GM23338 (cell line): Measurements from ENCODE around the gene ACAD11. TPM values are rescaled to one million over a fixed set of nuclear protein-coding genes. Genes with fewer than 3 reads are reported as not detected.

Experiments
- ATAC-seq: fragments of 200-7000 bp; cut with Tn5 transposase; 3 replicates; pipeline ENCODE4 v1.9.1; 2020
- DNase-seq: peaks from one replicate; pipeline ENCODE4 v3.0.0-alpha.2; 2015; ENCODE audit warnings: low spot score
- H2AFZ ChIP-seq: fragments of 200-600 bp; sonication (generic); 2 replicates; pipeline ENCODE4 v1.8.0; 2016; ENCODE audit warnings: antibody characterized with exemption, mild to moderate bottlenecking, moderate library complexity
- H3F3A ChIP-seq: fragments of 200-600 bp; sonication (generic); replicated peaks from 2 replicates; pipeline ENCODE4 v1.8.0; 2017; ENCODE audit warnings: antibody characterized with exemption, mixed run types, low read depth
- H3K27ac ChIP-seq: fragments of 200-600 bp; sonication (generic); 2 replicates; pipeline ENCODE4 v1.6.1; 2016; ENCODE audit warnings: low read depth
- H3K27me3 ChIP-seq: fragments of 200-600 bp; sonication (generic); 2 replicates; pipeline ENCODE4 v1.8.0; 2016; ENCODE audit warnings: mild to moderate bottlenecking, mixed run types, moderate library complexity; ENCODE audit not compliant: insufficient read depth
- H3K36me3 ChIP-seq: fragments of 200-600 bp; sonication (generic); 2 replicates; pipeline ENCODE4 v1.8.0; 2016; ENCODE audit warnings: mild to moderate bottlenecking; ENCODE audit not compliant: insufficient read depth
- H3K4me1 ChIP-seq: fragments of 200-600 bp; sonication (generic); 2 replicates; pipeline ENCODE4 v1.8.0; 2016; ENCODE audit warnings: mild to moderate bottlenecking, moderate library complexity; ENCODE audit not compliant: insufficient read depth
- H3K4me2 ChIP-seq: fragments of 200-600 bp; sonication (generic); 2 replicates; pipeline ENCODE4 v1.7.1; 2017; ENCODE audit warnings: mixed run types
- H3K4me3 ChIP-seq: fragments of 200-600 bp; sonication (generic); 2 replicates; pipeline ENCODE4 v1.6.1; 2016; ENCODE audit warnings: mixed run types
- H3K79me2 ChIP-seq: fragments of 200-600 bp; sonication (generic); replicated peaks from 2 replicates; pipeline ENCODE4 v1.8.0; 2017; ENCODE audit warnings: mild to moderate bottlenecking; ENCODE audit not compliant: insufficient read depth
- H3K9me2 ChIP-seq: fragments of 200-600 bp; sonication (generic); 2 replicates; pipeline ENCODE4 v1.8.0; 2017; ENCODE audit not compliant: insufficient read depth
- H4K20me1 ChIP-seq: fragments of 200-600 bp; sonication (generic); replicated peaks from 2 replicates; pipeline ENCODE4 v1.8.0; 2017; ENCODE audit warnings: mild to moderate bottlenecking; ENCODE audit not compliant: insufficient read depth
- H3K27ac Mint-ChIP-seq: 2 replicates; pipeline ENCODE4 v1.8.0; 2020; ENCODE audit warnings: inconsistent platforms, mild to moderate bottlenecking, moderate library complexity, mixed read lengths
- H3K27me3 Mint-ChIP-seq: 3 replicates; pipeline ENCODE4 v1.8.0; 2022; ENCODE audit warnings: low read depth, mild to moderate bottlenecking, moderate library complexity, mixed read lengths, inconsistent platforms; ENCODE audit not compliant: insufficient read depth, poor library complexity
- H3K36me3 Mint-ChIP-seq: 3 replicates; pipeline ENCODE4 v1.8.0; 2021; ENCODE audit warnings: low read depth, mild to moderate bottlenecking, inconsistent platforms, moderate library complexity, mixed read lengths
- H3K4me1 Mint-ChIP-seq: 3 replicates; pipeline ENCODE4 v1.8.0; 2020; ENCODE audit warnings: mild to moderate bottlenecking, inconsistent platforms, mixed read lengths
- H3K4me3 Mint-ChIP-seq: 3 replicates; pipeline ENCODE4 v1.8.0; 2021; ENCODE audit warnings: moderate library complexity, mild to moderate bottlenecking, inconsistent platforms, mixed read lengths
- H3K9me3 Mint-ChIP-seq: 3 replicates; pipeline ENCODE4 v1.8.0; 2020; ENCODE audit warnings: moderate library complexity, mild to moderate bottlenecking, inconsistent platforms, mixed read lengths
- CREB1 ChIP-seq: fragments of 250-450 bp; sonication (Bioruptor Pico); IDR thresholded peaks from 2 replicates; pipeline ENCODE4 v1.5.0; 2020; ENCODE audit warnings: low read depth, mild to moderate bottlenecking, moderate library complexity
- CTCF ChIP-seq, 2 experiments: fragments of 200-600 bp in 1 of 2; sonication (generic) in 1 of 2; conservative IDR thresholded peaks; 2 replicates each; pipeline versions ENCODE4 v1.5.1 to v1.6.1; 2016 to 2017; ENCODE audit warnings: antibody characterized with exemption in 2 of 2, low read depth in 2 of 2, mild to moderate bottlenecking in 2 of 2, moderate library complexity in 1 of 2
- EZH2 ChIP-seq: fragments of 200-600 bp; sonication (generic); IDR thresholded peaks from one replicate; pipeline ENCODE4 v1.8.0; 2017; ENCODE audit warnings: antibody characterized with exemption, mild to moderate bottlenecking, low read depth; ENCODE audit not compliant: unreplicated experiment
- JUNB ChIP-seq: IDR thresholded peaks from one replicate; pipeline ENCODE4 v1.6.1; 2016; ENCODE audit warnings: antibody characterized with exemption; ENCODE audit not compliant: unreplicated experiment
- STAT1 ChIP-seq: IDR thresholded peaks from one replicate; pipeline ENCODE4 v1.6.1; 2016; ENCODE audit warnings: antibody characterized with exemption; ENCODE audit not compliant: unreplicated experiment
- ZNF114 ChIP-seq: fragments of 250-450 bp; sonication (Bioruptor Pico); IDR thresholded peaks from 2 replicates; pipeline ENCODE4 v1.5.0; 2020; ENCODE audit warnings: mild to moderate bottlenecking, moderate library complexity
- ZNF331 ChIP-seq: fragments of 250-450 bp; sonication (Bioruptor Pico); IDR thresholded peaks from 2 replicates; pipeline ENCODE4 v1.5.0; 2020; ENCODE audit warnings: low read depth, mild to moderate bottlenecking, moderate library complexity
- polyA plus RNA-seq: library from polyadenylated mRNA; unstranded; fragments of >200 nt; fragmentation: Nextera tagmentation; extraction: Ambion mirVana; gene quantifications from 2 replicates; pipeline ENCODE4 v1.2.1, GENCODE V29; 2016
- total RNA-seq: library from RNA; depleted of rRNA; stranded (reverse); fragments of >200 nt; shearing (Covaris generic); gene quantifications from 2 replicates; pipeline ENCODE4 v1.2.3, GENCODE V29; 2014
- TF ChIP-seq, protein P1 (sequence below): fragments of 250-450 bp; sonication (Bioruptor Pico); IDR thresholded peaks from 2 replicates; pipeline ENCODE4 v1.5.0; 2020; ENCODE audit warnings: mild to moderate bottlenecking, moderate library complexity

The ACAD11 gene
- total and polyA plus RNA-seq, 2 experiments from 2014 or later: 11.4 to 17.1 TPM

GRCh38 chr3:132519914-132520313, 139.7 kb downstream of the ACAD11 start:
- Mint-ChIP-seq H3K27ac (no peak overlapping the region), H3K9me3 (no peaks in the 10 kb centered on the region), H3K27me3 (no peaks in the 10 kb centered on the region), H3K4me3 (no peak overlapping the region), H3K4me1 (no peaks in the 10 kb centered on the region), H3K36me3 (peaks cover 43% of the 10 kb centered on the region)
- ATAC-seq (no peak), DNase-seq (no peak)
- Histone ChIP-seq H3K79me2 (no peaks in the 10 kb centered on the region), H3K4me2 (no peak overlapping the region), H2AFZ (no peak overlapping the region), H3K4me3 (no peak overlapping the region), H3K27me3 (no peaks in the 10 kb centered on the region), H3K9me2 (no peaks in the 10 kb centered on the region), H3K36me3 (peaks cover 7% of the 10 kb centered on the region), H3K4me1 (no peaks in the 10 kb centered on the region), H4K20me1 (no peaks in the 10 kb centered on the region), H3F3A (no peaks in the 10 kb centered on the region), H3K27ac (no peak overlapping the region)
- no peak for TF ChIP-seq JUNB
- no peak for TF ChIP-seq CREB1 (CRISPR knock-in tag)
- TF ChIP-seq, protein P1, sequence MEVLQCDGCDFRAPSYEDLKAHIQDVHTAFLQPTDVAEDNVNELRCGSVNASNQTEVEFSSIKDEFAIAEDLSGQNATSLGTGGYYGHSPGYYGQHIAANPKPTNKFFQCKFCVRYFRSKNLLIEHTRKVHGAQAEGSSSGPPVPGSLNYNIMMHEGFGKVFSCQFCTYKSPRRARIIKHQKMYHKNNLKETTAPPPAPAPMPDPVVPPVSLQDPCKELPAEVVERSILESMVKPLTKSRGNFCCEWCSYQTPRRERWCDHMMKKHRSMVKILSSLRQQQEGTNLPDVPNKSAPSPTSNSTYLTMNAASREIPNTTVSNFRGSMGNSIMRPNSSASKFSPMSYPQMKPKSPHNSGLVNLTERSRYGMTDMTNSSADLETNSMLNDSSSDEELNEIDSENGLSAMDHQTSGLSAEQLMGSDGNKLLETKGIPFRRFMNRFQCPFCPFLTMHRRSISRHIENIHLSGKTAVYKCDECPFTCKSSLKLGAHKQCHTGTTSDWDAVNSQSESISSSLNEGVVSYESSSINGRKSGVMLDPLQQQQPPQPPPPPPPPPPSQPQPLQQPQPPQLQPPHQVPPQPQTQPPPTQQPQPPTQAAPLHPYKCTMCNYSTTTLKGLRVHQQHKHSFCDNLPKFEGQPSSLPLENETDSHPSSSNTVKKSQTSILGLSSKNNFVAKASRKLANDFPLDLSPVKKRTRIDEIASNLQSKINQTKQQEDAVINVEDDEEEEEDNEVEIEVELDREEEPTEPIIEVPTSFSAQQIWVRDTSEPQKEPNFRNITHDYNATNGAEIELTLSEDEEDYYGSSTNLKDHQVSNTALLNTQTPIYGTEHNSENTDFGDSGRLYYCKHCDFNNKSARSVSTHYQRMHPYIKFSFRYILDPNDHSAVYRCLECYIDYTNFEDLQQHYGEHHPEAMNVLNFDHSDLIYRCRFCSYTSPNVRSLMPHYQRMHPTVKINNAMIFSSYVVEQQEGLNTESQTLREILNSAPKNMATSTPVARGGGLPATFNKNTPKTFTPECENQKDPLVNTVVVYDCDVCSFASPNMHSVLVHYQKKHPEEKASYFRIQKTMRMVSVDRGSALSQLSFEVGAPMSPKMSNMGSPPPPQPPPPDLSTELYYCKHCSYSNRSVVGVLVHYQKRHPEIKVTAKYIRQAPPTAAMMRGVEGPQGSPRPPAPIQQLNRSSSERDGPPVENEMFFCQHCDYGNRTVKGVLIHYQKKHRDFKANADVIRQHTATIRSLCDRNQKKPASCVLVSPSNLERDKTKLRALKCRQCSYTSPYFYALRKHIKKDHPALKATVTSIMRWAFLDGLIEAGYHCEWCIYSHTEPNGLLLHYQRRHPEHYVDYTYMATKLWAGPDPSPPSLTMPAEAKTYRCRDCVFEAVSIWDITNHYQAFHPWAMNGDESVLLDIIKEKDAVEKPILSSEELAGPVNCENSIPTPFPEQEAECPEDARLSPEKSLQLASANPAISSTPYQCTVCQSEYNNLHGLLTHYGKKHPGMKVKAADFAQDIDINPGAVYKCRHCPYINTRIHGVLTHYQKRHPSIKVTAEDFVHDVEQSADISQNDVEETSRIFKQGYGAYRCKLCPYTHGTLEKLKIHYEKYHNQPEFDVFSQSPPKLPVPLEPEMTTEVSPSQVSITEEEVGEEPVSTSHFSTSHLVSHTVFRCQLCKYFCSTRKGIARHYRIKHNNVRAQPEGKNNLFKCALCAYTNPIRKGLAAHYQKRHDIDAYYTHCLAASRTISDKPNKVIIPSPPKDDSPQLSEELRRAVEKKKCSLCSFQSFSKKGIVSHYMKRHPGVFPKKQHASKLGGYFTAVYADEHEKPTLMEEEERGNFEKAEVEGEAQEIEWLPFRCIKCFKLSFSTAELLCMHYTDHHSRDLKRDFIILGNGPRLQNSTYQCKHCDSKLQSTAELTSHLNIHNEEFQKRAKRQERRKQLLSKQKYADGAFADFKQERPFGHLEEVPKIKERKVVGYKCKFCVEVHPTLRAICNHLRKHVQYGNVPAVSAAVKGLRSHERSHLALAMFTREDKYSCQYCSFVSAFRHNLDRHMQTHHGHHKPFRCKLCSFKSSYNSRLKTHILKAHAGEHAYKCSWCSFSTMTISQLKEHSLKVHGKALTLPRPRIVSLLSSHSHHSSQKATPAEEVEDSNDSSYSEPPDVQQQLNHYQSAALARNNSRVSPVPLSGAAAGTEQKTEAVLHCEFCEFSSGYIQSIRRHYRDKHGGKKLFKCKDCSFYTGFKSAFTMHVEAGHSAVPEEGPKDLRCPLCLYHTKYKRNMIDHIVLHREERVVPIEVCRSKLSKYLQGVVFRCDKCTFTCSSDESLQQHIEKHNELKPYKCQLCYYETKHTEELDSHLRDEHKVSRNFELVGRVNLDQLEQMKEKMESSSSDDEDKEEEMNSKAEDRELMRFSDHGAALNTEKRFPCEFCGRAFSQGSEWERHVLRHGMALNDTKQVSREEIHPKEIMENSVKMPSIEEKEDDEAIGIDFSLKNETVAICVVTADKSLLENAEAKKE (CRISPR knock-in tag): no peak
- no peak for TF ChIP-seq EZH2
- TF ChIP-seq ZNF331 (CRISPR knock-in tag): no peak
- no peak for TF ChIP-seq STAT1

DNA sequence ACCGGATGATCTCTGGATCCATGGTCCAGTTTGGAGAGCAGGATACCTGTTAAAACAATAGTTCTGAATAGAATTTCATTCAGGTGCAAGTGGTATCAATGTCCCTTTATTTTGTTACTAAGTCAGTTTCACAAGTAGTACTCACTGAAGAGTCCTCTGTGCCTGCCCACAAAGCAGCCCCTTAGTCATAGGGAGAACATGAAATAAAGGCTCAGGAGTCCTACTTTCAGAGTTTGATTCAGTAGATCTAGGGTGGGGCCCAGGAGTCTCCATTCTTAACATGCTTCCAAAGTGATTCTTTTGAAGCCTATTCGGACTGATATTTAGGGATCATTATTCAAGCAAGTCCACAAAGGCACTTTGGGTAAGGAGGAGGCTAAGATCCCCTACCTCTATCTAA, 142.3 kb downstream of the ACAD11 start:
- no peak overlapping the region for H3K4me3 Mint-ChIP-seq
- H3K4me1 Mint-ChIP-seq: no peaks in the 10 kb centered on the region
- H3K36me3 ChIP-seq: peaks cover 18% of the 10 kb centered on the region
- TF ChIP-seq STAT1: no peak
- no peak for TF ChIP-seq CREB1 (CRISPR knock-in tag)
- no peak for TF ChIP-seq EZH2
- TF ChIP-seq CTCF (conservative IDR thresholded peaks at IDR 0.05; ENCODE audit: low read depth in 2 of 2): no peak
- TF ChIP-seq ZNF114 (CRISPR knock-in tag): no peak

More for the DNA sequence above, 142.3 kb downstream of the ACAD11 start:
- Histone ChIP-seq H3K79me2 (no peaks in the 10 kb centered on the region), H3K4me3 (no peak overlapping the region), H3F3A (no peaks in the 10 kb centered on the region), H3K4me2 (no peak overlapping the region), H2AFZ (no peak overlapping the region), H3K27ac (no peak overlapping the region), H3K9me2 (no peaks in the 10 kb centered on the region), H3K27me3 (no peaks in the 10 kb centered on the region), H3K4me1 (no peaks in the 10 kb centered on the region), H4K20me1 (no peaks in the 10 kb centered on the region; the same call in 1 of the 2 replicates)
- DNase-seq (no peak), ATAC-seq (no peak)
- peaks cover 39% of the 10 kb centered on the region for H3K36me3 Mint-ChIP-seq
- H3K9me3 Mint-ChIP-seq: no peaks in the 10 kb centered on the region
- no peaks in the 10 kb centered on the region for H3K27me3 Mint-ChIP-seq
- no peak overlapping the region for H3K27ac Mint-ChIP-seq
